Parathyroid adenoma (tissue), 2 donors: ENCODE data around the gene MRTFB.

ENCODE experiments used
- H2AFZ ChIP-seq: fragments of 300-600 bp; sonication (generic); one replicate; pipeline ENCODE4 v1.7.0; 2017; ENCODE audit warnings: antibody characterized with exemption, mild to moderate bottlenecking
- H3K27ac ChIP-seq: fragments of 300-600 bp; sonication (generic); one replicate; pipeline ENCODE4 v1.7.0; 2017
- H3K27me3 ChIP-seq: fragments of 300-600 bp; sonication (generic); one replicate; pipeline ENCODE4 v1.7.0; 2017; ENCODE audit warnings: low read length; ENCODE audit not compliant: control insufficient read depth, insufficient read depth
- H3K36me3 ChIP-seq: fragments of 300-600 bp; sonication (generic); one replicate; pipeline ENCODE4 v1.7.0; 2017; ENCODE audit warnings: low read length; ENCODE audit not compliant: control insufficient read depth, insufficient read depth
- H3K4me1 ChIP-seq: fragments of 300-600 bp; sonication (generic); one replicate; pipeline ENCODE4 v1.7.0; 2017; ENCODE audit warnings: control low read depth
- H3K4me2 ChIP-seq: fragments of 300-600 bp; sonication (generic); one replicate; pipeline ENCODE4 v1.7.0; 2017; ENCODE audit warnings: low read length
- H3K4me3 ChIP-seq: fragments of 300-600 bp; sonication (generic); one replicate; pipeline ENCODE4 v1.7.0; 2017; ENCODE audit warnings: low read depth, low read length
- H3K79me2 ChIP-seq: fragments of 300-600 bp; sonication (generic); one replicate; pipeline ENCODE4 v1.7.0; 2017; ENCODE audit warnings: control low read depth
- H3K9ac ChIP-seq: fragments of 300-600 bp; sonication (generic); one replicate; pipeline ENCODE4 v1.7.0; 2017; ENCODE audit warnings: mild to moderate bottlenecking
- H3K9me3 ChIP-seq: fragments of 300-600 bp; sonication (generic); one replicate; pipeline ENCODE4 v1.7.0; 2017; ENCODE audit warnings: low read length; ENCODE audit not compliant: control insufficient read depth
- TF ChIP-seq, protein P1 (sequence below): fragments of 300-600 bp; sonication (generic); IDR thresholded peaks from one replicate; pipeline ENCODE4 v1.7.0; 2017; ENCODE audit warnings: antibody characterized with exemption, mild to moderate bottlenecking
- donor health status: primary hyperparathyroidism.

MRTFB gene

DNA sequence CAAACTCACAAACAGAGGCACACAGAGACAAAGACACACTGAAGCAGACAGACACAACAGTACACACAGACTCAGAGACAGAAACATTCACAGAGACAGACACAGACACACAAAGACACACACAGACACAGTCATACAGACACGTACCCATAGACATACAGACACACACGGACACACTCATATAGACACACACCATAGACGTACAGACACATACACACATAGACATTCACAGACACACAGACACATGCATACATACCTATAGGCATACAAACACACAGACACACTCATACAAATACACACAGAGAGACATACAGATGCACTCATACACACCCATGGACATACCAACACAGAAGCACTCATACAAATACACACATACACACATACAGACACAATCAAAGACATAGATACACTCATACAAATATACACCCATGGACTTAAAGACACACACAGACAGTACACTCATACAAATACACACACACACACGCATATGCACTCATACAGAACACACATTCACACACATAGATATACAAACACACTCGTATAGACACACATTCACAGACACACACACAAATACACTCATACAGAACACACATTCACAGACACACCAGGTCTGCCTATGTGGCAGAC is 19.9 kb upstream of the MRTFB start:
- no peak overlapping the region for H3K9ac ChIP-seq
- H3K4me1 ChIP-seq: no peaks in the 10 kb centered on the region
- H3K4me2 ChIP-seq: no peak overlapping the region
- no peaks in the 10 kb centered on the region for H3K9me3 ChIP-seq
- no peaks in the 10 kb centered on the region for H3K79me2 ChIP-seq
- H3K4me3 ChIP-seq: no peak overlapping the region
- no peaks in the 10 kb centered on the region for H3K36me3 ChIP-seq
- H3K27me3 ChIP-seq: no peaks in the 10 kb centered on the region
- TF ChIP-seq, protein P1, sequence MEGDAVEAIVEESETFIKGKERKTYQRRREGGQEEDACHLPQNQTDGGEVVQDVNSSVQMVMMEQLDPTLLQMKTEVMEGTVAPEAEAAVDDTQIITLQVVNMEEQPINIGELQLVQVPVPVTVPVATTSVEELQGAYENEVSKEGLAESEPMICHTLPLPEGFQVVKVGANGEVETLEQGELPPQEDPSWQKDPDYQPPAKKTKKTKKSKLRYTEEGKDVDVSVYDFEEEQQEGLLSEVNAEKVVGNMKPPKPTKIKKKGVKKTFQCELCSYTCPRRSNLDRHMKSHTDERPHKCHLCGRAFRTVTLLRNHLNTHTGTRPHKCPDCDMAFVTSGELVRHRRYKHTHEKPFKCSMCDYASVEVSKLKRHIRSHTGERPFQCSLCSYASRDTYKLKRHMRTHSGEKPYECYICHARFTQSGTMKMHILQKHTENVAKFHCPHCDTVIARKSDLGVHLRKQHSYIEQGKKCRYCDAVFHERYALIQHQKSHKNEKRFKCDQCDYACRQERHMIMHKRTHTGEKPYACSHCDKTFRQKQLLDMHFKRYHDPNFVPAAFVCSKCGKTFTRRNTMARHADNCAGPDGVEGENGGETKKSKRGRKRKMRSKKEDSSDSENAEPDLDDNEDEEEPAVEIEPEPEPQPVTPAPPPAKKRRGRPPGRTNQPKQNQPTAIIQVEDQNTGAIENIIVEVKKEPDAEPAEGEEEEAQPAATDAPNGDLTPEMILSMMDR: no peak
- H3K27ac ChIP-seq: no peak overlapping the region
- H2AFZ ChIP-seq: peak overlapping the region; percentile 13

DNA sequence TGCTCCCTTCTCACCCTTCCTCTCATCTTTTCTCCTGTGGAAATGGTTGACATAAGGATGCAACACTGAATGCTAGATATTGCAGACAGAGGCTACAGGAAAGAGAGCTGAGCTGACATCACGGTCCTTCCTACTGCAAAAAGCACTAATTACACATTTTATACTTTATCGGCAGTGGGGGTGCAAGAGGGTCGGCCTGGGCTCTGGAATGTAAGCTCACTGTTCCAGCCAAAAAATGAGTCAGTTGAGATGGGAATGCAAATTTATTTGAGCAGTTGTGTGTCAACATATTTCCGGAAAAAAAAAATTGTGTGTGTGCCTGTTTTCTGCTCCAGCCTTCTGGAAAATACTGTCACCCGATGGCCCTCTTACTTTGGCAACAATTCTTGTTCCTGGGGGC is 14.1 kb upstream of the MRTFB start:
- H3K9ac ChIP-seq: no peak overlapping the region
- H3K27ac ChIP-seq: peak overlapping the region; percentile 62
- no peaks in the 10 kb centered on the region for H3K4me1 ChIP-seq
- no peaks in the 10 kb centered on the region for H3K27me3 ChIP-seq
- H3K36me3 ChIP-seq: no peaks in the 10 kb centered on the region
- H3K79me2 ChIP-seq: no peaks in the 10 kb centered on the region
- H3K9me3 ChIP-seq: no peaks in the 10 kb centered on the region
- TF ChIP-seq, protein P1: no peak
- H2AFZ ChIP-seq: no peak overlapping the region
- no peak overlapping the region for H3K4me3 ChIP-seq
- no peak overlapping the region for H3K4me2 ChIP-seq

DNA sequence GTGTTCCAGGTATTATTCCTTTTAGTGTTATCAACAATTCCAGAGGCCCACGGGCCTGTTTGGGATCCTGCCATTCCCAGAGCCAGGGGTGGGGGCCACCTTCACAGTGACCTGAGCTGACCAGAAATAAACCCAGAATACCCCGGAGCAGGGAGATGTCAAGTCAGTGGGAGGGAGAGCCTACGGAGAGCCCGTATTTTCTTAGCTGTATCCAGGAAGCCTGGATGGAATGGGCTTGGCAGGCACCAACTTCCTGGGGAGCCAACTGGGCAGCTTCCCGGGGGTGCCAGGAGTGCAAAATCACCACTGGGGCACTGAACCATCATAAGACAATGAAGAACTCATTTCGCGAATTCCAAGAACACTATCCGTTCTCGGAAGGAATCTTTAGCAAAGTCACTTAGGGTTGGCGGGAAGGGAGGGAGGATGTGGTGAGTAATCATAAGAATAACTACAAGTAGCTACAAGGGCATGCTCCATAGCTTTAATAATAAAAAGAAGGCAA is 13.2 kb upstream of the MRTFB start:
- TF ChIP-seq, protein P1: no peak
- no peak overlapping the region for H3K4me3 ChIP-seq
- H3K36me3 ChIP-seq: no peaks in the 10 kb centered on the region
- H3K27ac ChIP-seq: peak overlapping the region; percentile 62
- no peaks in the 10 kb centered on the region for H3K9me3 ChIP-seq
- no peaks in the 10 kb centered on the region for H3K79me2 ChIP-seq
- H3K4me2 ChIP-seq: no peak overlapping the region
- H3K27me3 ChIP-seq: no peaks in the 10 kb centered on the region
- no peak overlapping the region for H2AFZ ChIP-seq
- H3K9ac ChIP-seq: no peak overlapping the region
- no peaks in the 10 kb centered on the region for H3K4me1 ChIP-seq

DNA sequence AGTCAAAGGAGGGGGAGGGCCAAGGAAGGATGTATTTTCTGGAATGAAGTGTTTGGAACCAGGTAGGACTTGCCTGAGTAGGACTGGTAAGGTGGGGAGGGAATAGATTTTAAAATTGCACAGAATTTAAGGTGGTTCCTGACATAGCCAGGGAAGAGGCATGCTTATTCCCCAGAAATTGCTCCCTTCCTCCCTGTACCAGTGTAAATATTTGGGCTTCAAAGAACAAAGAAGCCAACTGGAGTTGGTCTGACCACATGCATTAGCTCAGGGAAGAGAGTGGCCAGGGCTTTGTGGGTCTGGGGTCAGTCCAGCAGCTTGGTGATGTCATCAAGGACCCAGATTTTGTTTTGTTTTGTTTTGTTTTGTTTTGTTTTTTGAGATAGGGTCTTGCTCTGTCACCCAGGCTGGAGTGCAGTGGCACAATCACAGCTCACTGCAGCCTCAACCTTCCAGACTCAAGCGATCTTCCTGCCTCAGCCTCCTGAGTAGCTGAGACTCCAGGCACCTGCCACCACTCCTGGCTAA is 9.3 kb upstream of the MRTFB start:
- TF ChIP-seq, protein P1: no peak
- H3K9me3 ChIP-seq: no peaks in the 10 kb centered on the region
- no peaks in the 10 kb centered on the region for H3K4me1 ChIP-seq
- H2AFZ ChIP-seq: no peak overlapping the region
- no peak overlapping the region for H3K27ac ChIP-seq
- H3K79me2 ChIP-seq: no peaks in the 10 kb centered on the region
- no peaks in the 10 kb centered on the region for H3K27me3 ChIP-seq
- H3K9ac ChIP-seq: no peak overlapping the region
- no peak overlapping the region for H3K4me2 ChIP-seq
- no peak overlapping the region for H3K4me3 ChIP-seq
- no peaks in the 10 kb centered on the region for H3K36me3 ChIP-seq

DNA sequence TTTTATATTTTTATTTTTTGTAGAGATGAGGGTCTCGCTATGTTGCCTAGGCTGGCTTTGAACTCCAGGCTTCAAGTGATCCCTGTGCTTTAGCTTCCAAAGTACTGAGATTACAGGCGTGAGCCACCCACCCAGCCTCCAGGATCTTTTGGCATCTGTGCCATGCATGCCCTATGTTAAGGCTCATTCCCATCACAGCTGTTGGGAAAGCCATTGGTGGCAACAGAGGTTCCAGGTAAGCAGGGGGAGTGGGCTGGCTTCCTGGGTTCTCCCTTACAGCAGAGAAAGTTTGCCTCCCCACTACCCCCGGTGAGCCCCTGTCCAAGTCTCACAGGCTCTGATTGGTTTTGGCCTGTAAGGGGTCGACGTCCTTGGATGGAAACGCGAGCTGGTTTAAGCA is 8.9 kb upstream of the MRTFB start:
- no peaks in the 10 kb centered on the region for H3K9me3 ChIP-seq
- H3K27ac ChIP-seq: no peak overlapping the region
- H3K4me1 ChIP-seq: no peaks in the 10 kb centered on the region
- no peak overlapping the region for H3K9ac ChIP-seq
- H3K79me2 ChIP-seq: no peaks in the 10 kb centered on the region
- no peak overlapping the region for H3K4me2 ChIP-seq
- no peak overlapping the region for H3K4me3 ChIP-seq
- TF ChIP-seq, protein P1: no peak
- H3K27me3 ChIP-seq: no peaks in the 10 kb centered on the region
- H2AFZ ChIP-seq: no peak overlapping the region
- H3K36me3 ChIP-seq: no peaks in the 10 kb centered on the region
